ENCODE data around the gene PLEK2. TPM values are rescaled to one million over a fixed set of nuclear protein-coding genes. Genes with fewer than 3 reads are reported as not detected.

PLEK2 gene
- total RNA-seq, 1 donor from 2014 or later, result not detected

Small RNA genes within 50 kb of the gene (microRNA-seq; reads per million reads assigned to microRNA genes)
- gene MIR5694, result not detected

Other genes starting within 250 kb of the PLEK2 start
- gene GARIN2, start 222.7 kb downstream of the PLEK2 start, total RNA-seq, result 0.11 TPM
- gene PALS1, start 170.7 kb downstream of the PLEK2 start, total RNA-seq, result 14.3 TPM
- gene ATP6V1D, start 52.4 kb downstream of the PLEK2 start, total RNA-seq, result 154 TPM
- gene EIF2S1, start 51.8 kb downstream of the PLEK2 start, total RNA-seq, result 93.1 TPM
- gene TMEM229B, start 76.6 kb upstream of the PLEK2 start, total RNA-seq, result 2.3 TPM
- 4.4 TPM for gene PLEKHH1, start 121.1 kb upstream of the PLEK2 start, total RNA-seq
- gene PIGH, start 188.1 kb upstream of the PLEK2 start, total RNA-seq, result 12.0 TPM
- 0.75 TPM for gene ARG2, start 207.8 kb upstream of the PLEK2 start, total RNA-seq

Measured in Right ventricle myocardium superior (tissue), 1 donor.